ENCODE measurements around the gene SPAG17. TPM values are rescaled to one million over a fixed set of nuclear protein-coding genes. Genes with fewer than 3 reads are reported as not detected.

The SPAG17 gene
- total and polyA plus RNA-seq, 2 donors (not counting 1 experiment from before 2014, with no cell fraction given), result not detected

- no peaks in the 10 kb centered on the region for H3K79me2 ChIP-seq (ENCODE audit: control insufficient read depth, insufficient read depth, low read length)
- no peak overlapping the region for H3K9ac ChIP-seq (ENCODE audit: low read length)
- DNase-seq (no peak), ATAC-seq (ENCODE audit: low read depth) (no peak)
- TF ChIP-seq EZH2 (IDR thresholded peaks at IDR 0.05; ENCODE audit: borderline replicate concordance, insufficient read depth, low read depth, low read length, poor library complexity, severe bottlenecking) (no peak), CTCF (IDR thresholded peaks at IDR 0.05) (no peak)
- H3K4me2 ChIP-seq (replicated peaks; ENCODE audit: low read depth, low read length, poor library complexity, severe bottlenecking), result no peak overlapping the region
- no CpG with 5 or more reads among the region's 1 CpG for WGBS (ENCODE audit: insufficient coverage)
- Mint-ChIP-seq H3K4me1 (no peaks in the 10 kb centered on the region), H3K27me3 (peaks cover 3% of the 10 kb centered on the region), H3K4me3 (no peak overlapping the region), H3K9me3 (ENCODE audit: insufficient read depth) (no peaks in the 10 kb centered on the region), H3K27ac (no peak overlapping the region)
- no peak overlapping the region for H3K27ac ChIP-seq (ENCODE audit: low read length in 2 of 2)
- no peaks in the 10 kb centered on the region for H3K4me1 ChIP-seq (ENCODE audit: control insufficient read depth in 2 of 2, insufficient read depth in 2 of 2, low read length in 2 of 2)
- no peaks in the 10 kb centered on the region for H3K27me3 ChIP-seq (replicated peaks in 1 of 4; ENCODE audit: control extremely low read depth in 1 of 4, control insufficient read depth in 3 of 4, insufficient read depth in 4 of 4, low read length in 3 of 4)
- ChIA-PET POLR2A (no interaction called here), CTCF (interaction anchor here (0.6 kb wide), 1 partner anchor 1218 kb away, joined by 3 read pairs; no protein-coding TSS in a partner anchor)
- no peak overlapping the region for H3K4me3 ChIP-seq (ENCODE audit: control extremely low read depth in 1 of 5, extremely low read depth in 1 of 5, insufficient read depth in 1 of 5, low read depth in 2 of 5, low read length in 4 of 5)
- no peaks in the 10 kb centered on the region for H3K36me3 ChIP-seq (replicated peaks in 1 of 2; ENCODE audit: control extremely low read depth in 1 of 2, control insufficient read depth in 1 of 2, extremely low read depth in 1 of 2, insufficient read depth in 2 of 2, low read length in 1 of 2)
- no peak overlapping the region for H2AFZ ChIP-seq (ENCODE audit: insufficient read depth, low read depth, low read length, poor library complexity, severe bottlenecking)
- intact Hi-C loops (cut with micrococcal nuclease), result no loop called here
- H4K20me1 ChIP-seq (ENCODE audit: control insufficient read depth, insufficient read depth, low read length, poor library complexity, severe bottlenecking), result no peaks in the 10 kb centered on the region
- no peaks in the 10 kb centered on the region for H3K9me3 ChIP-seq (ENCODE audit: control extremely low read depth in 1 of 3, control insufficient read depth in 2 of 3, insufficient read depth in 1 of 3, low read length in 2 of 3)
Measured at GRCh38 chr1:118147522-118147921, 37.5 kb downstream of the SPAG17 start.

DNA sequence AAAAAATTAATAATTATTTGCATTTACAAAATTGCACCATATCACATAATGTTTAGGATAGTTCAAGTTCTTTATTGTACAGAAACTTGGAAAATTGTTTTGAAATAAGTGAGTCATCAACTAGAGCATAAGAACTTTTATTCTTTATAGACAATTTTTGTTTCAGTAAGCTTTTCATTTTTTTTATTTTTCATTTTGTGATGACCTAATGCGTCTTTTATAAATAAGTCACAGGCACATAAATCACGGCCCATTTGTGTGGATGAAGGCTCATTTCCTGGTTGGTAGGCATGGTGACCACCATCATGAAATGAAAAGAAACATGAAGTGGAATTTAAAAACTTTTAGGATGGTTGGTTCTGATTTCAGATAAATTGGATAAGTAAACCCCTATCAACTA lies 39.3 kb downstream of the SPAG17 start:
- no peaks in the 10 kb centered on the region for H3K9me3 Mint-ChIP-seq (ENCODE audit: insufficient read depth)
- H3K4me1 ChIP-seq (ENCODE audit: control insufficient read depth in 2 of 2, insufficient read depth in 2 of 2, low read length in 2 of 2), result no peaks in the 10 kb centered on the region
- no peak overlapping the region for H3K9ac ChIP-seq (ENCODE audit: low read length)
- DNase-seq, result no peak
- no peaks in the 10 kb centered on the region for H3K36me3 ChIP-seq (replicated peaks in 1 of 2; ENCODE audit: control extremely low read depth in 1 of 2, control insufficient read depth in 1 of 2, extremely low read depth in 1 of 2, insufficient read depth in 2 of 2, low read length in 1 of 2)
- H3K79me2 ChIP-seq (ENCODE audit: control insufficient read depth, insufficient read depth, low read length), result no peaks in the 10 kb centered on the region
- H3K9me3 ChIP-seq (ENCODE audit: control extremely low read depth in 1 of 3, control insufficient read depth in 2 of 3, insufficient read depth in 1 of 3, low read length in 2 of 3), result no peaks in the 10 kb centered on the region
- no peak overlapping the region for H2AFZ ChIP-seq (ENCODE audit: insufficient read depth, low read depth, low read length, poor library complexity, severe bottlenecking)
- no peak overlapping the region for H3K4me3 ChIP-seq (ENCODE audit: control extremely low read depth in 1 of 5, extremely low read depth in 1 of 5, insufficient read depth in 1 of 5, low read depth in 2 of 5, low read length in 4 of 5)
- no peak for TF ChIP-seq EZH2 (IDR thresholded peaks at IDR 0.05; ENCODE audit: borderline replicate concordance, insufficient read depth, low read depth, low read length, poor library complexity, severe bottlenecking)
- TF ChIP-seq CTCF (IDR thresholded peaks at IDR 0.05), result no peak
- H4K20me1 ChIP-seq (ENCODE audit: control insufficient read depth, insufficient read depth, low read length, poor library complexity, severe bottlenecking), result no peaks in the 10 kb centered on the region
- no CpG with 5 or more reads among the region's 2 CpGs for WGBS (ENCODE audit: insufficient coverage)
- peaks cover 3% of the 10 kb centered on the region for H3K27me3 Mint-ChIP-seq
- ChIA-PET CTCF (no interaction called here), POLR2A (no interaction called here)
- no peak overlapping the region for H3K27ac ChIP-seq (ENCODE audit: low read length in 2 of 2)
- ATAC-seq (ENCODE audit: low read depth), result no peak
- H3K4me1 Mint-ChIP-seq, result no peaks in the 10 kb centered on the region
- no peak overlapping the region for H3K4me2 ChIP-seq (replicated peaks; ENCODE audit: low read depth, low read length, poor library complexity, severe bottlenecking)
- intact Hi-C loops (cut with micrococcal nuclease), result no loop called here
- no peaks in the 10 kb centered on the region for H3K27me3 ChIP-seq (replicated peaks in 1 of 4; ENCODE audit: control extremely low read depth in 1 of 4, control insufficient read depth in 3 of 4, insufficient read depth in 4 of 4, low read length in 3 of 4)
- no peak overlapping the region for H3K27ac Mint-ChIP-seq
- H3K4me3 Mint-ChIP-seq, result no peak overlapping the region

Data from B cell (primary cell).